DMS79 (cell line): ENCODE data around the gene SOX13.

Experiments
- DNase-seq: peaks from one replicate; lab custom pipeline; 2025; lab: John Stamatoyannopoulos, UW

The SOX13 gene

DNA sequence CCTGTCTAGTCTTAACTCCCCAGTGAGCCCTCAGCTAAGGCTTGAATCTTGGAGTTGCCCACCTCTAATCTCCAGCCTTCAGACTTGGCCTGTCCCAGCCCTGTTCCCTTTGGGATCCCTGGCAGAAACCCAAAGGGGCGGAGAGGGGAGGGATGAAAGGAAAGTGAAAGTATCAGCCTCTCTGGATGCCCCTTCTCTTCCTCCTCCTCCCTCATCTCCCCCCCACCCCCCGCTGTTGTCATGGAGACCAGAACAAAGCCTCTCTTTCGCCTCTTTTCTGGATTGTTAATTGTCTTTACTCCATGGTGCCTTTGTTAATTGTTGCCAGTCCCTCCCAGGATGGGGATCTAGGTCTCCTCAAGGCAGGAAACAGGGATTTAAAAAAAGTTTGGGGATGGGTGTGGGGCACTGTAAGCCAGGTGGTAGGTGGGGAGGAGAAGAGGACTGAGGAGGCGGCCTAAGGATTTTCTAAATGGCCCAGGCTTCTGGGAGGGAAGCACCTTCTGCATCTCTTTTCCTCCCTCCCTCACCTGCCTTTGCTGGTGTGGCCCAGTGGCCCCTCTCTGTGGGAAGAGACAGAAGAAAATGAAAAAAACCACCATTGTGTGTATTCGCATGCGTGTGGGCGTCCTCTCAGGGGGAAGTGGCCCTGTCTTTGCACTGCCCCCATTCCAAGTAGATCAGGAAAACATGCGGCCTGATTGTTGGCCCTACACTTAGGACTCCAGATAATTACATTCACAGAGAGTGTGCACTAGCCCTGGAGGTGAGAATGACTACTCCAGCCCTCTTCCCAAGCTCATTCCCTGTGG is 7.5 kb upstream of the SOX13 start:
- DNase-seq = peak; percentile 17

DNA sequence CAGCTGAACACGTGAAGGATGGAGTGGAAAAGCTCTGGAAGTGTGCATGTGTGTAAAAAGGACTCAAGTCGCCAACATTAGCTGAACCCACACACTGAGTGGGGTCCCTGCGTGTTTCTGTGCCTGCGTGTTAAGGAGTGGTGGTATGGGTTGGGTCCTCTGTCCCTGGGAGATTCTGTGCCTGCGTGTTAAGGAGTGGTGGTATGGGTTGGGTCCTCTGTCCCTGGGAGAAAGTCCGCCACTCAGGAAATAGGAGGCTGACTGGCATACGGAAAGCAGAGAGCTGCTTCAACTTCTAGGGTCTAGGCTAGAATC is 7.0 kb upstream of the SOX13 start:
- DNase-seq = no peak

DNA sequence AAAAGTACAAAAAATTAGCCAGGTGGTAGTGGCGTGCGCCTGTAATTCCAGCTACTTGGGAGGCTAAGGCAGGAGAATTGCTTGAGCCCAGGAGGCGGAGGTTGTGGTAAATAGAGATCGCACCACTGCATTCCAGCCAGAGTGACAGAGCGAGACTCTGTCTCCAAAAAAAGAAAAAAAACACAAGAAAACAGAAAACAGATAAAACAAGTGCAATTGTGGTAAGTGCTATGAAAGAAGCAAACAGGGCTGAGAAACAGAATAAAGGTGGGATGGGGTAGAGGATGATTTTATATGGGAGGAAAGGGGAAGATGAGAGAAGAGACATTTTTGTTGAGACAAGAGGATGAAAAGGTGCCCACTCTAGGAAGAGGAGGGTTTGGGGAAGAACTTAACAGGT is 5.0 kb upstream of the SOX13 start:
- DNase-seq = no peak

DNA sequence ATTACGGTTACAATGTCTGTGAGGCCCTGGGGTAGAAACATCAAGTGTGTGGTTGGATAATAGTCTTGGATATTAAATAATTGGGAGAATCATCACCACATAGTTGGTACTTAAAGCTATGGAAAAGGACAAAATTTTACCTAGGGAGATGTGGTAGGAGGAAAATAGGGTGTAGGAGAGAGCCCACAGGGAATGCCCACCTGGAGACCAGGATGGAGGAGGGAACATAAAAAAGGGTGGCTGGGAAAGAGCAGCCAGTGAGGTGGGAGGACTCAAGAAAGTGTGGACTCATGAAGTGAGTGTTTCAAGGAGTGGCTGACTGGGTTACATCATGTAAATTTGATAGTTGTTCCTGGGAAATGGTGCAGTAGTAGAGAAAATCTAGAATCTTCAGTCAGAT is 3.0 kb upstream of the SOX13 start:
- no peak for DNase-seq

DNA sequence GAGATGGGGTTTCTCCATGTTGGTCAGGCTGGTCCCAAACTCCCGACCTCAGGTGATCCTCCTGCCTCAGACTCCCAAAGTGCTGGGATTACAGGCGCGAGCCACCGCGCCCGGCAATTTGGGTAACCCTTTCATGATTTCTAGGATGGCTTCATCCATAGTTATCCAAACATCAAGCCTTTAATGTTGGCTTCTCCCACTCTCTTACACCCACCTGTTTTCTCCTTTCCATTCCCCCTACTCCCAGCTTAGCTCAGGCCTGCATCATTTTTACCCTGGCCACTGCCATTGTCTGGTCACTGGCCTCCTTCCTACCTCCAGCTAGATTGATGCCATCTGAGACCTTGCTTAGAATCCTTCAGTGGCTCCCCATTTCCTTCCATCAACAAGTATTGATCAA is 2.0 kb upstream of the SOX13 start:
- DNase-seq = no peak

DNA sequence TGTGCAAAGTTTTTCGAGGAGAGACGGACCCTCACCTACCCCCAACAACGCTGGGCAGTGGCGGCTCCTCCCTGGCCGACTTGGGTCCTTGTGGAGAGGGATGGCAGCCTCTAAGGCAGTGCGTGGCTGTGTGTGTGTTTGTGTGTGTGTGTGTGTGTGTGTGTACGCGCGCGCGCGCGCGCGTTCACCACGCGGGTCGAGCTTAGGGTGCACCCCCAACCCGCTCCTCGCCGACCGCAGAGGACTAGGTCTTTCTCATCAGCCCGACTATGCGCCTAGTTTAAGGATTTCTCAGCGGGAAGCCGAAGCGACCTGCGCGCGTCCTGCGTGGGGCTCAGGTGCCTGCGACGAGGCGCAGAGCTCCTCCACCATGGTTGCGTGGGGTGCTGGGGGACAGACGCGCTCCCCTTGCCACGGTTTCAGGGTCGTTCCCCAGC is 940 bp downstream of the SOX13 start:
- DNase-seq = no peak

DNA sequence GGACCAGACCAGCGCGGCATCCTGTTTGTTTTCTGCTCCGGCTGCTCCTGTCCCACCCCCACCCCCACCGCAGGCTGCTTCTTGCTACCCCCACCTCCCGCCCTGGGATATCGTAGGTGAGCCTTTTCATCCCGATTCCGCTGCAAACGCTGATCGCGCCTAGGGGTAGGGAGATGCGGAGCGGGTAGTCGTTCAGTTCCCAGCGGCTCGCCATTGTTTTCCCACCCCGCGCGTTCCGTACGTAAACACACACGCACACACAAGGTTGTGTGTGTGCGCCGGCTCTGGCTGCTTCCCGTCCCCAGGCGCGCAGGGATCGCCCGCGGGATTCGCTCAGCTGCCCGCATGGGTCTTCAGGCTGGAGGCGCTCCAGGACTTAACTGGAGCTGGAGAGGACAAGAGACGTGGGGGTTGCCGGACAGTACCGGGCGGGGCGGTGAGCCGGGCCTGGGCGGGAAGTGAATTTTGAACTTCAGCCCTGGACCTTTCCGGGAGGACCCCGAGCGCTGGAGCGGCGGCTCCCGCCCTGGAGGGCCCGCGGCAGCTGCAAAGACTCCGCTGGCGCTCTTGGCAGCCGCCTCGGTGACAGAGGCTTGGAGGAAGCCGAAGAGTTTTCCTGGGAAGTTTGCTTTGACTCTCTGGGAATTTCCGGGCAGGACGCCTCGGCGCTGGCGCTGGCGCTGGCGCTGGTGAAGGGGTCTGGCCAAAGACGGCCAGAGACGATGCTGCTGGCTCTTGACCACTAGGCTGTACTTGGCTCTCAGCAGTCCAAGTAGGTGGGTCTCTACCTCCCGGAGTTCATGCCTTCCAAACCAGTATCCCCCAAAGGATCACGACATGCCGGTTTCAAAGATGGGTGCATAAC is 1.6 kb downstream of the SOX13 start:
- DNase-seq = peak; percentile 30

DNA sequence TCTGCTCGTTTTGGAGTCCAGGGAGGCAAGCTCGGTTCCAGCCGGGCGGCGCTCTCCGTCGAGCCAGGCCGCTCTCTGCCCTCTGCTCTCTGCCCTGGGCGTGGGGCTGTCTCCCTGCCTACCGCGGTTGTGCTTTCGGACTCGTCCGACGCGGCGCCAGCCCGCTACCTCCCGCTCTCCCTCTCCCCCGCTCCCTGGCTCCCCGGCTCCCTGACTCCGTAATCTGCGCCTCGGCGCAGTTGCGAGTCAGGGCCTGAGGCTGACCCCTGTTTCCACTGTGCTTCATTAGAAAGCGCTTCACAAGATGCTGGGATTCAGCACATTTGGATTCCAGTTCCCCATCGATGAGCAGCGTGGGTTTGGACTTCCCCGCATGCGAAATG is 2.2 kb downstream of the SOX13 start:
- no peak for DNase-seq

DNA sequence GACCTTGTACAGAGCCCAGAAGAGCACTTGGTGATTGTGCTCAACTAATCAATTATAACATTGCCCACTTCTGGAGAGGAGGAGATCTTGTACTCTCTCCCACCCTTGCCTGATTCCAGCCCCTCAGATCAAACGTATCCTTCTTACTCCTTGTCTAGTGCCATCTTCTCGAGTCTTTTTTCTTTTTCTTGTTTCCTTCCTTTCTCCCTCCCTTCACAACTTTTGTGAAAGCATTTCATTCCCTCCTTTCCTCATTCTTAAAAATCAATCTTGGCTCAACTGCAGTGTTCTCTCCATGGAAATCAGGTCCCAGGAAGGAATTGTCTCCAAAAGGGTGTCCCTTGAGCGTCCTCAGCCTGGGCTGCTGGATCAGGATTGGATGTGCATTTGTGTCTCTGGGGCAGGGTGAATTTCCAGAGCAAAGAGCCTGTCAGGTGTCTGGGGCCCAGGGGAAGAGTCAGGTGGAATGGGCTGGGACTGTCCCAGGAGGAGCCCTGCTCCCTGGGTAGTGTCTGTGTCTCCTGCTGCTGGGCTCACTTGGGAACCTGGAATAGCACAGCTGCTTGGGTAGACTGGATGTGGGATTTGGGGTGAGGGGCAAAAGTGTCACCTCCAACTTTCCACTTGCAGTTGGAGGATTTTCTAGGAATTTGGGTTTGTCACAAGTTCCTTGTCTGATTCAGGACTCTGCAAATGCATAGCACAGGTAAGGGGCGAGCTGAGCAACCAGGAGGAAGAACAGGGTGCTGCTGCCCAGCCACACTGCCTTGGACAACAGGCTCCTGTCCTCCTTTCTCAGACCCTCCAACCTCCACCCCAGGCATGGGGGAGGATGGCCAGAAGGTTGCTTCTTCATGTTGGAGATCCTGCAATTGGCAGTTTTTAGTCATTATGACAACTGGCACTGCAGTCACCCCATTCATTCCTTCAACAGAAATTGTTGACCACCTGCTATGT is 3.3 kb downstream of the SOX13 start:
- DNase-seq = no peak

DNA sequence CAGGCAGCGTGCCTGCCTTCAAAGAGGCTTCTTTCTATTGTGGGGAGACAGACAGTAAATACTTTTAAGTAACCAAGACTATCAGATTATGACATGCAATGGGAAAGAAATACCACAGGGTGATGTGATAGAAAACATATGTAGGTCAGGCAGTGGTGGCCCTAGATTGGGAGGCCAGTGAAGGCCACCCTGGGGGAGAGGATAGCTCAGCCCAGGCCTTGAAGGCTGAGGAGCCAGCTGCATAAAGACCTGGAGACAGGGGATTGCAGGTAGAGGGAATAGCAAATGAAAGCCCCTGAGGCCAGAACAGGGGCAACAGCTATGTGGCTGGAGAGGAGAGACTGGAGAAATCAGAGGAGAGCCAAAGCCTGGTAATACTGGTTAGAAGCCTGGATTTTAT is 4.0 kb downstream of the SOX13 start:
- DNase-seq = no peak

DNA sequence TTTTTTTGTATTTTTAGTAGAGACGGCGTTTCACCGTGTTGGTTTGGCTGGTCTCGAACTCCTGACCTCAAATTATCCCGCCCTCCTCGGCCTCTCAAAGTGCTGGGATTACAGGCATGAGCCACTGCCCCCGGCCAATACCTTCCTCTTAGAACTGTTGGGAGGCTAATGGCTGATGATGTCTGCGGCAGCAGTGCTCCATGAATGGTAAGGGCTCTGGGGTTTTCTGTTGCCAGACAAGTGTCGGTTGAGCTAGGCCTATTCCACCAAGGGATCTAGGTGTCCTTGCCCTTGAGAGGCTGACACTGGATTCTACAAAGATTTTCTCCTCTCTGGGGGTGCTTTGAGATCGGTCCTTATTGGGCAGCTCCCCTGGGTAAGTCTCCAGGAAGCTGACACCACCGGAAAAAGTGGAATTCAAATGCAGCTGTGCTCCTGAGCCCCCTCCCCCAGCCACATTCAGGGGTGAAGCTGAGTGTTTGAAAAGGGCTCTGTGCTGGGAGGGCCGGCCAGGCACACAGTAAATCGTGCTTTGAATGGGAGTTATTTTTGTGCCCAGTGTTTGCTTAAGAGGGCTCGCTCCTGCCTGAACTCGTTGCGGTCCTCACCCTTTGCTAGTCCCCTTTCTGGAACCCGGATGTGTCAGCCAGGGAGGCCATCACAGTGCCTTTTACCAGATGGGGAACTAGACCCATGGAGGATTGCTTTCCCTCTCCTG is 5.2 kb downstream of the SOX13 start:
- DNase-seq = peak; percentile 94

DNA sequence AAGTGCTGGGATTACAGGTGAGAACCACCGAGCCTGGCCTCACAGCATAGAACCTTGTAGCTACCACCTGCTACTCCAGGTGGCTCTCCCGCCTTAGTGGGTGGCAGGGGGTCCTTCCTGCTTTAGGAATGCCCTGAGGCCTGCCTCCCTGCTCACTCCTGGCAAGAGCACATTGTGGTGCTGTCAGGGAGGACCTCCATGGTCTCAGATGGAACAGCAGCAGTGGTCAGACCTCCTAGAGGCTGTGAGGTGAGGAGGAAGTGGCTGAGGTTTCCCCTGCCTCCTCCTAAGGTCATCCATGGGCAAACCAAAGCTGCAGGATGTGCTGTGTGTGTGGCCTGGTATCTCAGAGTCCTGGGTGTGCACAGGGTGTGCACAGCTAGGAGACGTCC is 6.7 kb downstream of the SOX13 start:
- DNase-seq = no peak

DNA sequence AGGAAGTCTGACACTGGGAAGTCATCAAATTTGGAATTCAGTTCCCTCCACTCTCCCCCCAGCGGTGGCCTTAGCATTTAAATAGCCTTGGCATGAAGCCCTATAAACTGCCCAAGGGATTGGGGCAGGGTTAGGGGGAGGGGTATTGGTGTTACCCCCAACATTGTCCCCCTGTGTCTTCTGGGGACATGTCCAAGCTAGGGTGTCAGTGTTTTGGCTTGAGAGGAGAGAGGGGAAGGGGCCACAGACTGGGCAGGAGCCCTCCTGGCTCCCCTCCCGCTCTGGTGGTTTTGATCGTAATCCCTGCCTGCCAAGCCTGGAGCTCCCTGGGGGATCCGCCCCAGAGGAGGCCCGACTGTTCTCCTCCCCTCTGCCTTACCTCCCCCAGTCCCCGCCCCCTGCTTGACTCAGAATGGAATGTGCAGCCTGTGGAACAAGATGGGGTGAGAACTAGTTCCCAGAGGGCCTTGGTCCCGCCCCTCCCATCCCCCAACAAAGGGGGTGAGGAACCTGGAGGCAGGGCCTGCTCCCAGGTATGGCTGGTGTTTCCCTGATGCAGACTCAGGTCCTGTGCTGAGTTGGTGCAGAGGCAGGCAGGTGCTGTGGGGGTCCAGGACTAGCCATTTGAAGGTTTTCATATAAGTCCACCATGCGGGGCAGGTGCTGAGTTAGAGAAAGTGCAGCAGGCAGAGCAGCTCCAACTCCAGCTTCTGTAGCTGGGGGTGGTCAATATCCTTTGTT is 7.4 kb downstream of the SOX13 start:
- DNase-seq = peak; percentile 38

DNA sequence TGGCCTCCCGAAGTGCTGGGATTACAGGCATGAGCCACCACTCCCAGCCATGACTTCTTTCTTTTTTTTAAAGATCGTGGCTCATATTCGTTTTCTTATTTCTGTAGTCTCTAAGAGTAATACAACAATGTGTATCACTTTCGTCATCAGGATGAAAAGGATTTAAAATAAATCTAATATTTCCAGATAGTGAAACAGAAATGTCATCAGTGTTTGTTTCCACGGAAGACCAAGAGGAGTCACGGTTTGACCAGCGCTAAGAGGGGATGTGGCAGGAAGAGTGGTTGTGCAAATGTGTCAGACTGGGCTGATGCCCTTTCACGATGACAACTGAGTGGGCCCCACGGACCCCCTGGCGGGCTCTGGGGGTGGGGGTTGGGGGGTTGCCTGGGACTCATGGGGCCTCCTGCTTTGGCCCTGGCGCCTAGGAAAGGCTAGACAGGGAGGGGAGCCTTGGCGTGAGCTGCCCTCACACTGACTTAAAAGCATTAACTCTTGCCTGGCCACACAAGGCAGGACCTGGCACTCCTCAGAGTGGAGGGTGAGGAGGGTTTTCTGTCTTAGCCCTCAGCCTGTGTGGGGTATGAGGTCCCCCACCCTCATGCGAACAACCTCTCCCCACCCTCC is 8.4 kb downstream of the SOX13 start:
- DNase-seq = no peak

DNA sequence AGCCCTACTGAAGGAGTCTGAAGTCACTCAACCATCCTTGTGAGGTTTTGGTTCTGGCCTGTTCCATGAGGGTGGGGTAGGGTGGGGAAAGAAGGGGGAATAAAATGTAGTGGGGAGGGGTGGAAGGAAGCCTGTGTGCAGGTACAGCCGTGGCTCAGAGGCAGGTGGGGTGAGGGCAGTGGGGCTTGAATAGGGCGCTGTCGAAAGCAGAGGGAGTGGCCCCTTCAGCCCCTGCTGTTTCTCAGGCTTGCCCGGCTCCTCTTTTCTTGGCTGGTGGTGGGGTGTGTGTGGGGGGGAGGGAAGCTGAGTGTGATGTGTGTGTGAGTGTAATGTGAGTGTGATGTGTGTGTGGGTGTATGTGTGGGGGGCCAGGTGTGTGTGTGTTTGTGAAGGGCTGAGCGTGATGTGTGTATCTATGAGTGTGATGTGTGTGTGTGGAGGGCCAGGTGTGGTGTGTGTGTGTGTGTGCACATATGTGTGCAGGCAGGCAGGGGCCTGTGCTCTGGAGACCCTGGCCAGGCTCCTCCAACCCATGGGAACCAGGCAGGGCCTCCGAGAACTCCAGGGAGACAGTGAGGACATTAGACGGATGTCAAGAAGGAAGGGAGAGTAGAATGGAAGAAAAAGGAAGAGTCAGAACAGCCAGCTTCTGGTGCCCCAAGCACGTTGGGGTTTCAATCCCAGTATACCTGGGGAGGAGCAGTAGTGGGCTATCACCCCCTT is 9.0 kb downstream of the SOX13 start:
- DNase-seq = no peak

DNA sequence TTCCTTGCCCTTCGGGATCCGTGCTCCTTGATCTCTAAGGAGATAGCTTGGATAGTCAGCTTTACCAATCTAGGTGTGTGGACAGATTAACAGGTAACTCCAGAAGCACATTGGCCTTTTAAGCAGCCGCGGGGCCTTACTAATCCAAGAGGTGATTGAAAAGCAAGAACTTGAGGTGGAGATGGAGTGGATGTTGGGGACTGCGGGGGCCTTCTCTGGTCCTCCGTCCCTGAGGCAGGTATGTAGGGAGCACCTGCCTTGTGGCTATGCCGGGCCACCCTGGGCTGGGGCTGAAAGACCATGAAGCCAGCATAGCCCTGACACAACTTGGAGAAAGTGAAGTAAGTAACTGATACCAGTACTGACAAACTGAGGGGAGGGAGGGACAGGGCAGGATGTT is 10.6 kb downstream of the SOX13 start:
- DNase-seq = no peak

DNA sequence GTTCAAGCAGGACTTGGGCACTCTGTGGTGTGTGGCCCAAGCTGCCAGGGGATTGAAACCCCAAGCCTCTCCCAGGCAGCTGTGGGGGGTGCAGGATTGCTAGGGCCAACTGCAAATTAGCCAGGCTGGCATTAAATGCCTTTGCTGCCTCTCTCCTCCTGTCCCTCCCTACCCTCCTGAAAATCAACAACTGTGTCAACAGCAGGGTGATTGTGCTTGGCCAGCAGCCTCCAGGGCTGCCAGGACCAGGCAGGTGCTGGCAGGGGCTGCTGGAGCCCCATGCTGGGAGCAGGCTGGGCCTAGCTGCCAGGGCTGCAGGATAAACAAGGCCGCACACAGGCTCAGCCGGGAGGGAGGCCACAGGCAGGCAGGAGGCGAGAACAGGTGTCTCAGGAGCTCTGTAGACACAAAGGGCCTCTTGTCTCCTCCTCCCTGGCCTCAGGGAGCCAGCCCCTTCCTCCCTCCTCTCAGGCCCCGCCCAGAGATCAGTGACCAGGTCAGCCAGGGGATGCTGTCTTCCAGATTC is 11.4 kb downstream of the SOX13 start:
- peak; percentile 97 for DNase-seq

DNA sequence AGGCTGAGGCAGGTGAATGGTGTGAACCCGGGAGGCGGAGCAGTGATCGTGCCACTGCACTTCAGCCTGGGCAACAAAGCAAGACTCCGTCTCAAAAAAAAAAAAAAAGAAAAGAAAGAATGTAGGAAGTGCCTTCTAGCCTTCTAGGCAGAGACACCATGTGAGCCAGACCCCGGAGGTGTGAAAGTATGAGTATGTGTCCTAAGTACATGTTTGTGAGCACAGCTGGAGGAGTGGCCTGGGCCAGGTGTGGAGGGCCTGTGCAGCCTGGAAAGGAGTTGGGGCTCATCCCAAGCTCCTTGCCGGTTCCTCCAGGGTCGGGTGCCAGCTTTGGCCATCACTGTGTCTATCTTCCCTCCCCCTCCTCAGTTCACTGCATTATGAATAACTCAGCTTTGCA is 13.0 kb downstream of the SOX13 start:
- no peak for DNase-seq

DNA sequence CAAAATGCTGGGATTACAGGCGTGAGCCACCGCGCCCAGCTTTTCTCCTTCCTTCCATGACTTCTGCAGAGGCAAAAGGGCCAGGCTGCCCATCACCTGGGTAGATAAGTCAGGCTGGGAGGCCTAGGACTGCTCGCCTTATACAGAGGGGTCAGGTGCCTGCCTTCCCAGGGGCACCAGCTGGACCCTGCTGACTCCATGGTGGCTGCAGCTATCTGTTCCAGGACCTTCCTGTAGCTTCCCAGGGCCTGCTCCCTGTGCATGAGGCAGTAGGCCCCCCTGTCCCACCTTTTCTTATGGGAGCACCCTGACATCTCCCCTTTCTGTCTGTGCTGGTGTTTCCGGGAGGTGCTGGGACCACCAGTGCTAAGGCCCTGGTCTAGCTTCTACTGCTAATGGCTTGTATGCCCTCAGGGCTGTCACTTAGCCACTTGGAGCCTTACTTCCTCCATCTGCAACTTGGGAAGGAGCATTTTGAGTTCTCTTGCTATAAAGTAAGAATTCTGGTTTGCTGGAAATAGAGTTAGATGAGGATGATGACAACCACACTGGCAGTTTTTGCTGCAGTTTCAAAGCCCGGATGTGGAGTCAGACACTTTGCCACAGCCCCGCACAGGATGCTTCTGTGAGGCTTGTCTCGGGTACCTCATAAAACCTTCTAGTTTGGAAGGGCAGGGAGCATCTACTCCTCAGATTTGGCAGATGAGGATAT is 14.4 kb downstream of the SOX13 start:
- DNase-seq = no peak
